Ovary (tissue), 3 donors: ENCODE results near the gene MAPK7.

Source experiments
- CTCF ChIP-seq, 3 donors: fragments of 450-650 bp in 2 of 3; fragments of 200-600 bp in 1 of 3; IDR thresholded peaks; one replicate each; pipeline versions ENCODE4 v1.5.1 to v1.8.0; 2016 to 2022; ENCODE audit warnings: antibody characterized with exemption in 3 of 3, mild to moderate bottlenecking in 1 of 3
- EP300 ChIP-seq: sonication (generic); formaldehyde crosslinking; IDR thresholded peaks from one replicate; pipeline ENCODE4 v1.6.1; 2017; ENCODE audit warnings: antibody characterized with exemption
- POLR2A ChIP-seq: fragments of 450-650 bp; IDR thresholded peaks from one replicate; pipeline ENCODE4 v1.6.1; 2017; ENCODE audit warnings: antibody characterized with exemption, mild to moderate bottlenecking, moderate library complexity
- donor health status: DM: no; HTN: no; CAD: no.

- TF ChIP-seq CTCF (IDR thresholded peaks at IDR 0.05) = no peak
- no peak for TF ChIP-seq POLR2A
- no peak for TF ChIP-seq EP300
These were observed 21.6 kb downstream of the MAPK7 start for GRCh38 chr17:19399750-19400450.
